CD4-positive, alpha-beta T cell treated with Interleukin-12 subunit alpha and Interleukin-12 subunit beta, for 1 hour (primary cell): ENCODE results near the gene JDP2.
"Not testable (repeated sequence)": the region's sequence is repeated elsewhere in the genome, so short reads cannot be mapped to it uniquely, and the experiment has no call there.

Experiments
- DNase-seq: peaks from one replicate; pipeline ENCODE4 v3.0.0-alpha.2; 2020

The JDP2 gene

DNA sequence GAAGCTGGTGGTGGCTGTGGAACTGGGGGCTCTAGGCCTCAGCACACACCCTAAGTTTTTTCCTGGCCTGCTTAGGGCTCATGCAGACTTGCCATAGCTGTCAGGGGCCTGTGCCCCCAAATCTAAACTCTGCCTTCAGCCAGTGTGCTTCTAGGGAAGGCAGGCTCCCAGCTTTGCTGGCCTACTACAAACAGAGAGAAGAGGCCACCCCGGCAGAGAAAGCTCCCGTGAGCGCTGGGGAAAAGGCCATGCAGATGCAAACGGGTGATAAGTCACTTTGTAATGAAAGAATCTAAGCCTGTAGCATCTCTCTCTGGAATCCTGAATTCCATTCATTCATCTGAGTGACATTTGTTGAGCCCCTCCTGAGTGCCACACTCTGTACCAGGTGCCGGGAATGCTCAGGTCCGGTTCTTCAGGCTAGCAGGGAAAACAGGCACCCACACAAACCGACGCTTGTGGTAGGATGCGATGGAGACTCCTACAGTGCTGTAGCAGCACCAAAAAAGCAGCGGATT is 29.9 kb downstream of the JDP2 start:
- DNase-seq = no peak

DNA sequence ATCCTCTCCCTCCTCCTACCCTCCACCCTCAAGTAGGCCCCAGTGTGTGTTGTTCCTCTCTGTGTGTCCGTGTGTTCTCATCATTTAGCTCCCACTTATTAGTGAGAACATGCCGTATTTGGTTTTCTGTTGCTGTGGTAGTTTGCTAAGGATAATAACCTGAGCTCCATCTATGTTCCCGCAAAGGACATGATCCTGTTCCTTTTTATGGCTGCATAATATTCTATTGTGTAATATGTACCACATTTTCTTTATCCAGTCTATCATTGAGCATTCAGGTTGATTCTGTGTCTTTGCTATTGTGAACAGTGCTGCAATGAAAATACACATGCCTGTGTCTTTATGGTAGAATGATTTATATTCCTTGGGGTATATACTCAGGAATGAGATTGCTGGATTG is 30.5 kb downstream of the JDP2 start:
- DNase-seq = no peak

DNA sequence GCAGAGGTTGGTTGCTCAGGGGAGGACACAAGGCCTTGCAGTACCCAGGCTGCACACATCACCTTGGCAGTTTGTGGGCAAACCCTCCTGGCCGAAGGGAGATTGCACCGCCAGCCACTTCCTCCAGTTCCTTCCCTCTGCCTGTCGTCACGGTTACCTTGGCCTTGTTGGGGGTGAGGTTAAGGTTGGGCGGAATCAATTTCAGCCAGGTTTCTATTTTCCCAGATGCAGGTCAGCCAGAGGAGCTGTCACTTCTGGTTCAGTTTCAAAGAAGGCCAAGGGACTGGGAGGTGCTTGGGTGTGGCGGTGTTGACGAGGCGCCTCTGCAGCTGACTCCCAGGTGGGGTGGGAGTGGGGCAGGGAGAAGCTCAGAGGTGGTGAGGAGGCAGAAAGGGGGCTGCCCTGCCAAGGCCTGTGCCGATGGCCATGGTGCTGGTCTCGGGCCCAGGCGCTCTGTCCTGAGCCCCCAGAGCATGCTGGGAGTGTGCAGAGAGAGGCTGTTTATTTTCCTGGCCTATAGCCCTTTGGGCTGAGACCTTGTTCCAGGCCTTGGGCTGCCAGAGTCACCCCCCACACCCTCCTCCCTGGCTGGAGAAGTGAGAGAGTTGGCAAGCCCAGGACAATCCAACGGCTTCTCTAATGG is 31.4 kb downstream of the JDP2 start:
- DNase-seq = no peak

DNA sequence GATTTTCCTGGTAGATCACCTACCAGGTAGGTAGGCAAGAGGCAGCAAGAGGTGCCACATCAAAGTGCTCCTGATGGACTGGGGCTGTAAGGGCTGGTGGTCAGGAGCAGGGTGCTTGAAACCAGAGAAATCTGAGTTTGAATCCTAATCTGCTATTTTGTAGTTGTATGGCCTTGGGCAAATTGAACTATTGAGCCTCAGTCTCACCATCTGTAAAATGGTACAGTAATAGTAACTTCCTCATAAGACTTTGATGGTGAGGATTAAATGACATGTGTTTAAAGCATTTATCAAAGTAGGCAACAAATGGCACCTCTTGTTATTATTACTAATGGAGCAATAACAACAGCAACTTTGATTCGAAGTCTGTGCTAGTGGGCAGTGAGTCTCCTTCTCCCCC is 32.0 kb downstream of the JDP2 start:
- no peak for DNase-seq

- no peak for DNase-seq
These were observed 32.6 kb downstream of the JDP2 start for GRCh38 chr14:75460394-75460793.

- no peak for DNase-seq
These were observed 33.5 kb downstream of the JDP2 start for GRCh38 chr14:75461303-75461702.

- no peak for DNase-seq
These were observed 34.0 kb downstream of the JDP2 start for GRCh38 chr14:75461755-75462349.

- DNase-seq = no peak
These were observed 36.8 kb downstream of the JDP2 start for GRCh38 chr14:75464626-75465025.

DNA sequence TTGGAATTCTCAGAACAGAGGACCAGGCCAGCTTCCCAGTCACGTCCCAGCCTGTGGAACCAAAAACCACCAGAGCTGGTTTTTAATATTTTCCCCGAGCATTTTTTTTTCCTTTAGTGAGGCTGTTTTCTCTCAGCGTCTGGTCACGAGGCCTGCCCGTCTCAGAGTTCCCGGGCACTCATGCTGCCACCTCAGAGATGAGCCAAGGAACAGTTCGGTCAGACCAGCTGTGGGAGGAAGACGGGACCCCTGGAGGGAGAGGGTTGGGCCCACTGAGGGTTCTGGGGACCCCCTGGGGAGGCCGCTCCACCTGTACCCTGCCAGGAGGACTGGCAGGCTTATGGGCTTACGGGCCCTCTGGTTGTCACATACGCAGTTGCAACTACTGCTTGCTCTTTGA is 39.9 kb downstream of the JDP2 start:
- no peak for DNase-seq

GRCh38 chr14:75469164-75469563 is 41.3 kb downstream of the JDP2 start:
- DNase-seq = no peak

DNA sequence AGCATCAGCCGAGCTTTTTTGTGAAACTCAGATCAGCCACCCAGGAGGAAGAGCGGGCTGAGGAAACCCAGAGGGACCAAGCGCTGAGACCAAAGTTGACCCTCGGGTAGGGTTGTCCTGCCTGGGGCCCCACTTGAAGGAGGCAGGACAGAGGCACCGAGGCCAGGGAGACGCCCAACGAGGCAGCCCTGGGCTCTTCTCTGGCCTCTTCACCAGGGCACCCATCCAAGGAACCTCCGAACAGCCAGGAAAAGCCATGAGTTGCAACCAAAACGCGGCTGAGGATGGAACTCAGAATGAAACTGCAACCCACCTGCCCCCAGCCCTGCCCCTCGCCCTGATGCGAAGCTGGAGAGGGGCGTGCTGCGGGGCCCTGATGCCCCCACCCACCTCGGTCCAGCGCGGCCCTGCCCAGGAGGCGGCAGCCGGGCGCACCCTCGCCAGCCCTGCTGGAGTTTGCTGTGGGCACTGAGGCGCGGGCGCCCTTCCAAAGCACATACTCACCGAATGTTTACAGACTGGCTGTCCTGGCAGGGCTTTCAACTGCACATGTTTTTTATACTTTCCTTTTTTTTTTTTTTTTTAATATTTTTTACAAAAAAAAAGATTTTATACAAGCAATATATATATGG is 41.9 kb downstream of the JDP2 start:
- no peak for DNase-seq

- no peak for DNase-seq
These were observed 42.5 kb downstream of the JDP2 start for GRCh38 chr14:75470238-75470797.

DNA sequence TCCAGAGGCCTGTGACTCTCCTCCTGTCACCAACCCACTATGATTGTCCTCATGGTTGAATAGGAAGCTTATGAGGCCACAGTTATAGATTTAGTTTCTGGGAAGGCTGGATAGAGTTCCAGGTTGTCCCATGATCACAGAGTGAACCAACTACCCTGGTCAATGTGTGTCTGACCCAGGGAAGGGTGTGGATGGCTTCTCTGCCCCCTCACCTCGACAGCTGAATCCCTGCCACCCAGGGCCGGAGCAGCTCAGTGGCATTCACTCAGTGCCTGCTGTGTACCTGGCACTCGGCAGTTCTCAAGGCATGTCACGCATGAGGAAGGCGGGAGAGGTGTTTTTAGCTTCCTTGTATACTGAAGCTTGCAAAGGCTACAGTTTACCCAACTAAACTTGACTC is 43.2 kb downstream of the JDP2 start:
- no peak for DNase-seq

GRCh38 chr14:75474127-75474526 is 46.3 kb downstream of the JDP2 start:
- not testable (repeated sequence) for DNase-seq

DNA sequence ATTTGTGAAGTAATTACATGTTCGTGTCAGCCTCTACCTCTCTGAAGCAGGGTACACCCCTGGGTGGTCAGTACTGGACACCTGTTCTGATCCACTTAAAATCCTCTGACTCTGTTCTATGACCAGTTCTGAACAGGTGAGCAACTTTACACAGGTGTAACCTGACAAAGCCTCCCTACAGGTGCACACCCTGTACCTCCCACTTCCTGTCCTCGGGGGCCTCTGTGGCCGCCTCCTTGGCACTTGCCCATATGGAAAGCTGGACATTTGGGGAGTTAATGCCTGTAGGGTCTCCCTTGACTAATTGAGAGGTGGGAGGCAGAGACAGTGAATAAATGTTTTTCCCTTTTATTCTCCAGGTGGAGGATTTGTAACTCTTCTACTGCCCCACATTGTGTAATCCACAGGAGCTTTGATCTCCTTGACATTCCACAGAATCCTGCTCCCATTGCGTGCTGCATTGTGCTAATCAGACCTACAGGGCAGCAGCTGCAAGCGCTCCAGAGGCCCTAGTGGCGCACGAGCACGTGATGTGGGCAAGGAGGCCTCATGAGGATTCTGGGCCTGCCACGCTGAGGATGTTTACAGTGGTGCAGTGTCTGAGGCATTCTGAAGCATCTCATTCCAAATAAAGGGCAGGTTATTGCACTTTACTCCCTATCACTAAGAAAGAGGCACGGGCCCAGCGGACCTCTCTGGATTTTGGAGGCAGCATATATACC is 48.6 kb downstream of the JDP2 start:
- no peak for DNase-seq

- DNase-seq = no peak
These were observed 50.1 kb downstream of the JDP2 start for GRCh38 chr14:75477881-75478280.

- DNase-seq = no peak
These were observed 52.2 kb downstream of the JDP2 start for GRCh38 chr14:75479770-75480600.

DNA sequence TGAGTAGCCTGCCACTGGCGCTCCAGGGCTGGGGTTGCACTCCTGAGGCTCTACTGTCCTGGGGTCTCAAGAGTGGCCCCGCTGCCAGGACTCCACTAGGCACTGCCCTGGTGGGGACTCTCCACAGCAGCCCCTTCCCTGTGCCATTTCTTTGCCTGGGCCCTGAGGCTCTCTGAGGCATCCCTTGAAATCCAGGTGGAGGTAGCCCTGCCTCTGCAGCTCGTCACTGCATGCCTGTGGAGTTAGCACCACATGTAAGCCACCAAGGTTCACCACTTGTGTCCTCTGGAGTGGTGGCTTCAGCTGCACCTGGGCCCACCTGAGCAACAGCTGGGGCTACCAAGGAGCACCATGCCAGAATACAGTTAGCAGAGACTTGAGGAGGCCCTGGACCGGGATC is 54.5 kb downstream of the JDP2 start:
- DNase-seq = no peak

DNA sequence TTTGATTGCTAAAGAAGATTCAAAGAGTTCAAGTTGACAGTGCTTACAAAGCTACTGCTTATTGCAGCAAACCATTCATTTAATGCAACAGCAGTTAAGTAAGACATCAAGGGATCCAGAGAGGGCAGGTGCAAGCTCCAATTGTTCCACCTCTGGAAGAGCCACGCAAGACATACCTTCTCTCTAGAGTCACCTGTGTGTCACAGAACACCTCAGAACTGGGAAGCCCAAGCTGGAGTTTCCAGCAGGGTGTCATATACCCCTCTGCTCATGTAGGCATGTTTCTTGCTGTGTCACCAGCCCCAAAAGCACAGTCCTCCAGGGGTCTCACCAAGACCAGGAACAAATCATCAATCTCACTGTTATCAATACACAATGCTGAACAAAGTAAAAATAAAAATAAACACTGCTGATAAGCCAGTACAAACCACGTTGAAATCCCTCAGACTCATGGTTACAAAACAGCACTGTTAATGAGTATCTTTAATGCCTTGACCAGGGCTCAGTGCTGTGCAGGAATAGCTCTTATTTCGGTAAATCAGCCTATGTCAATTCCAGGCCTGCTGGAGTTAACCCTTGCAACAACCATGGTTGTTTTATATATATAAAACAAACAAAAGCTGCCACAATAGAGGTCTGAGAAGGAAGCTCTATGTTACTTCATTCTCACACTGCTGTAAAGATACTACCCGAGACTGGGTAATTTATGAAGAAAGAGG is 57.0 kb downstream of the JDP2 start:
- no peak for DNase-seq

DNA sequence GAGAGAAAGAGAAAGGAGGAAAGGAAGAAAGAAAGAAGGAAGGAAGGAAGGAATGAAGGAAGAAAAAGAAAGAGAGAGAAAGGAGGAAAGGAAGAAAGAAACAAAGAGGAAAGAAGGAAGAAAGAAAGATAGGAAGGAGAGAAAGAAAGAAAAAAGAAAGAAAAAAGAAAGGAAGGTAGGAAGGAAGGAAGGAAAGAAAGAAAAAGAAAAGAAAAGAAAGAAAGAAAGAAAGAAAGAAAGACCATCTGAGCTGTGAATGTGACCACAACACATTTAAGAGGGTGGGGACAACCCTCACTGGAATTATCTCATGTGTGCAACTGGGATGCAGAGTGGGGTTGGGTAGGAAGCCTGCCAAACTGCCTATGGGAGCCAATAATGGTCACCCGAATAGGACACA is 58.5 kb downstream of the JDP2 start:
- DNase-seq = no peak

- DNase-seq = peak; percentile 22
These were observed 59.4 kb downstream of the JDP2 start for GRCh38 chr14:75487155-75487671.

DNA sequence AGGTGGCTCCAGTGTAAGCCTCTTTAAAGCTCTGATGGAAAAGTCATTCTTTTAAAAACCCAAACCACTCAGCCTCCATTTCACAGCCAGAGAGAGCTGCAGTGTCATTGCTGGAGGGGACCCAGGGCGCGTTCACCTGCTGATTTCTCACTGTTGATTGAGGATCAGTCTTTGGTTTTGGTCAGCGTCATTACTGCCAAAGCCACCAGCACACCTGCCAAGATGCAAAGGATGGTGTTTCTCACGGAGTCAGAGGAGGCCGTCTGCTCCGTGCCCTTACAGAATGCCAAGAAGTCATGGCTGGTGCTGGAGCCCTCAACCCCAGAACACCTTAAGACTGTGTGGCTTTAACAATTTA is 61.6 kb downstream of the JDP2 start:
- no peak for DNase-seq
